Progenitor cell of endocrine pancreas (in vitro differentiated cells): ENCODE results near the gene PLA2G7. TPM values are rescaled to one million over a fixed set of nuclear protein-coding genes. Genes with fewer than 3 reads are reported as not detected.

Experiments used
- DNase-seq: peaks from one replicate; pipeline ENCODE4 v3.0.0; 2021; ENCODE audit warnings: low spot score; ENCODE audit not compliant: unreplicated experiment
- H3K27ac Mint-ChIP-seq: 2 replicates; pipeline ENCODE4 v1.8.0; 2021; ENCODE audit warnings: mild to moderate bottlenecking, moderate library complexity, mixed read lengths
- H3K27me3 Mint-ChIP-seq: 2 replicates; pipeline ENCODE4 v1.8.0; 2021; ENCODE audit warnings: mixed read lengths
- H3K36me3 Mint-ChIP-seq: 2 replicates; pipeline ENCODE4 v1.8.0; 2022; ENCODE audit warnings: mixed read lengths; ENCODE audit not compliant: insufficient read depth
- H3K4me1 Mint-ChIP-seq: 2 replicates; pipeline ENCODE4 v1.8.0; 2021; ENCODE audit warnings: low read depth, mixed read lengths
- H3K4me3 Mint-ChIP-seq: 2 replicates; pipeline ENCODE4 v1.8.0; 2021; ENCODE audit warnings: low read depth, mild to moderate bottlenecking, moderate library complexity, mixed read lengths
- H3K9me3 Mint-ChIP-seq: 2 replicates; pipeline ENCODE4 v1.8.0; 2021; ENCODE audit warnings: low read depth, mixed read lengths
- CTCF ChIP-seq: fragments of 200-600 bp; sonication (generic); IDR thresholded peaks from one replicate; pipeline ENCODE4 v1.5.0; 2021; ENCODE audit warnings: antibody characterized with exemption, mild to moderate bottlenecking; ENCODE audit not compliant: unreplicated experiment
- total RNA-seq: library from RNA; stranded (reverse); gene quantifications from 2 replicates; pipeline ENCODE4 v1.2.1, GENCODE V29; 2021

PLA2G7 gene
- total RNA-seq, 1 donor from 2014 or later = 0.29 TPM

GRCh38 chr6:46674410-46674809, 60.8 kb downstream of the PLA2G7 start:
- Mint-ChIP-seq H3K9me3 (no peaks in the 10 kb centered on the region), H3K27me3 (no peaks in the 10 kb centered on the region)

GRCh38 chr6:46667377-46667776, 67.8 kb downstream of the PLA2G7 start:
- peaks cover 9% of the 10 kb centered on the region for H3K36me3 Mint-ChIP-seq
- no peaks in the 10 kb centered on the region for H3K27me3 Mint-ChIP-seq
- H3K4me3 Mint-ChIP-seq = no peak overlapping the region
- no peaks in the 10 kb centered on the region for H3K9me3 Mint-ChIP-seq
- no peak for DNase-seq
- H3K27ac Mint-ChIP-seq = no peak overlapping the region
- H3K4me1 Mint-ChIP-seq = no peaks in the 10 kb centered on the region
- TF ChIP-seq CTCF = no peak

More at GRCh38 chr6:46674410-46674809, 60.8 kb downstream of the PLA2G7 start:
- H3K4me3 Mint-ChIP-seq = no peak overlapping the region
- no peak for DNase-seq
- no peak overlapping the region for H3K27ac Mint-ChIP-seq
- peaks cover 3% of the 10 kb centered on the region for H3K36me3 Mint-ChIP-seq
- no peak for TF ChIP-seq CTCF
- no peaks in the 10 kb centered on the region for H3K4me1 Mint-ChIP-seq

- H3K27me3 Mint-ChIP-seq = no peaks in the 10 kb centered on the region
- H3K4me1 Mint-ChIP-seq = peaks cover 3% of the 10 kb centered on the region
- H3K27ac Mint-ChIP-seq = no peak overlapping the region
Observed at GRCh38 chr6:46661483-46661882, 73.7 kb downstream of the PLA2G7 start.

GRCh38 chr6:46657642-46658041, 77.5 kb downstream of the PLA2G7 start:
- H3K9me3 Mint-ChIP-seq = no peaks in the 10 kb centered on the region
- peaks cover 7% of the 10 kb centered on the region for H3K36me3 Mint-ChIP-seq
- no peak for DNase-seq
- no peak for TF ChIP-seq CTCF
- H3K27me3 Mint-ChIP-seq = peaks cover 16% of the 10 kb centered on the region
- peaks cover 8% of the 10 kb centered on the region for H3K4me1 Mint-ChIP-seq
- no peak overlapping the region for H3K4me3 Mint-ChIP-seq
- H3K27ac Mint-ChIP-seq = no peak overlapping the region

More at GRCh38 chr6:46661483-46661882, 73.7 kb downstream of the PLA2G7 start:
- TF ChIP-seq CTCF = no peak
- Mint-ChIP-seq H3K9me3 (no peaks in the 10 kb centered on the region), H3K36me3 (peaks cover 3% of the 10 kb centered on the region), H3K4me3 (no peak overlapping the region)
- DNase-seq = no peak

- peak; percentile 14 for DNase-seq
- Mint-ChIP-seq H3K27ac (no peak overlapping the region), H3K4me1 (peaks cover 10% of the 10 kb centered on the region), H3K4me3 (no peak overlapping the region), H3K27me3 (peaks cover 16% of the 10 kb centered on the region), H3K36me3 (peaks cover 4% of the 10 kb centered on the region), H3K9me3 (no peaks in the 10 kb centered on the region)
- peak; percentile 64 for TF ChIP-seq CTCF
Observed at GRCh38 chr6:46655803-46656202, 79.4 kb downstream of the PLA2G7 start.

Other genes with a start within 250 kb of the PLA2G7 start
- gene RCAN2, start 243.9 kb downstream of the PLA2G7 start, total RNA-seq = 23.3 and 27.4 TPM in 2 replicates
- 6.7 and 10.3 TPM in 2 replicates for gene CYP39A1, start 82.6 kb downstream of the PLA2G7 start, total RNA-seq
- 31.9 TPM in 2 replicates for gene SLC25A27, start 82.4 kb downstream of the PLA2G7 start, total RNA-seq
- 0.17 and 0.93 TPM in 2 replicates for gene TDRD6, start 47.5 kb downstream of the PLA2G7 start, total RNA-seq
- gene ANKRD66, start 11.6 kb upstream of the PLA2G7 start, total RNA-seq = not detected in 2 replicates
- gene MEP1A, start 58.0 kb upstream of the PLA2G7 start, total RNA-seq = 2.6 and 4.1 TPM in 2 replicates
- 0.04 TPM in 1 of 2 replicates, not detected in the other for gene ADGRF5, start 186.6 kb upstream of the PLA2G7 start, total RNA-seq